Activated CD4-positive, alpha-beta T cell treated with anti-CD3 and anti-CD28 coated beads for 4 hours (primary cell): Measurements from ENCODE around the gene CTNNA2.

Experiments used
- DNase-seq, 2 donors: peaks; one replicate each; pipeline ENCODE4 v3.0.0-alpha.2; 2020

CTNNA2 gene

DNA sequence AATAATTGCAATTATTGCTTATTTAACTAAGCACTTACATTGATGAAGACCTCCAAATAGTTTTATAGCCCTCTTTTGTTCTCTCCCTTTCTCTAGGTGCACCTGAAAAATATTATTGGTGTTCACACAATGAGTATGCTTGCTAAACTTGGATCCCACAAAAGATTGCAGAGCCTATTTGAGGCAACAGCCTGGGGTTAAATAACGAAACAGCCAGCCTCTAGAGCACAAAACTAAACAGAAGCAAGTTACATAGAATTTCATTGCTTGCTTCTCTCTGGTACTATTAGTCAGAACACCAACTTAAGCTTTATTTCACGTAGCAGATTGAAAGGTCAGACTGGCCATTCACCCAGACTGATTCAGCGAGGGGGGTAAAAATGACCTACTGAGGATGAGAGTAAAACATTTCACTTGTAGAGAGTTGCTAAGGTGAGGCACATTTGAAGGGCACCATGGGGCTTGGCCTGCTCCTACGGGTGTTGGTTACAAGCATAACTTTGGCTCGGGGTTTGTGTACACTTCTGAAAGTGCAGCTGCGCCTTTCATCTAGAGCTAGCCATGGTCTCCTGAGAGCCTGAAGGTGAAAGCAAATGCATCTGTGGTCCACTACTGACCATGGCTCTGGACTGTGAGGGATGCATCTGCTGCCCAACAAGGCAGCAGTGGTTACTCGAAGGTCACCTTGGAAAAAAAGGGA, 1016.8 kb downstream of the CTNNA2 start:
- no peak for DNase-seq

- no peak for DNase-seq
Observed at GRCh38 chr2:80530442-80531064, 1017.7 kb downstream of the CTNNA2 start.

- no peak for DNase-seq
Observed at GRCh38 chr2:80531319-80531718, 1018.5 kb downstream of the CTNNA2 start.

DNA sequence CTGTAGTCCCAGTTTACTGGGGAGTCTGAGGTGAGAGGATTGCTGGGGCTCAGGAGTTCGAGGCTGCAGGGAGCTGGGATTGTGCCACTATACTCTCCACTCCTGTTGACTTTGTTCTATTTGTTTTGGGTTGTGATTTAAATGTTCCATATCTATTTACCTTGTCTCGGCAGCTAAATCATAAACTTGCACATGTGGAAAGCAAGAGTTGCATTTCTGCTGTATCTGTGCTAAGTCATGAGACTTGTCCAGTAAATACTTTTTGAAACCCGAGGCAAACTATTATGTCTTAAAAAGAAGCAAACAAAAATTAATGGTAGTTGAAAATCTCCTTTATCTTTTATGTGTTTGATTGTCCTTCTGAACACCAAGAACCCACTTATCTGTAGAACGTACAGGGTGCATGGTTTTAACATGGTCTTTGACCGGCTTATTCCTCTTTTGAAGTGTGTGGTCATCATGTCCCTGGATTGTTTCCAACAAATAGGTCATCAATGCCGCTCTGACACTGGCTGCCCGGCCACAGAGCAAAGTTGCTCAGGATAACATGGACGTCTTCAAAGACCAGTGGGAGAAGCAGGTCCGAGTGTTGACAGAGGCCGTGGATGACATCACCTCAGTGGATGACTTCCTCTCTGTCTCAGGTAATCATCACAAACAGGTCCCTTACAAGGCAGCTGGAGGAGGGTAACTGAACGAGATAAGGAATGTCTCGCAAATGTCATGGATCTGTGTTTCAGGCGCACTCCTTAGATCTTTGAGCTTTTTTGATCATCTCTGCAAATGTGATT, 1032.8 kb downstream of the CTNNA2 start:
- no peak for DNase-seq

DNA sequence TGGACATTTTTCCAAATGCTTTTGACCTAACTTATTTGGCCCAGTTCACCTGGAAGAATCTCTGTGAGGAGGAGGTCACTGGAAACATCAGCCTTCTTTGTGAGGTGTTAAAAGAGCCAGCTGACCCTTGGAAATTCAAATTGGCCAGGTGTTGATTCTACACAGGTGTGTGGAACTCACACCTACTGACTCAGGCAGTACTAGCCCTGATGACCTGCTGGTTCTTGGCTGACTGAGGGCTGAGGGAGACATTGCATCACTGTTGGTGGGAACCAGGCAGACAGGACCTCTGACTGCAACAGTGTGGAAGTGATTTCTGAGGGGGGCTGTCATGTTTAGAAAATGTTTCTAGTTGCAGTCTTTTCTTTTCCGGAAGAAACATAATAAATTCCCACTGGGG, 1033.9 kb downstream of the CTNNA2 start:
- no peak for DNase-seq

DNA sequence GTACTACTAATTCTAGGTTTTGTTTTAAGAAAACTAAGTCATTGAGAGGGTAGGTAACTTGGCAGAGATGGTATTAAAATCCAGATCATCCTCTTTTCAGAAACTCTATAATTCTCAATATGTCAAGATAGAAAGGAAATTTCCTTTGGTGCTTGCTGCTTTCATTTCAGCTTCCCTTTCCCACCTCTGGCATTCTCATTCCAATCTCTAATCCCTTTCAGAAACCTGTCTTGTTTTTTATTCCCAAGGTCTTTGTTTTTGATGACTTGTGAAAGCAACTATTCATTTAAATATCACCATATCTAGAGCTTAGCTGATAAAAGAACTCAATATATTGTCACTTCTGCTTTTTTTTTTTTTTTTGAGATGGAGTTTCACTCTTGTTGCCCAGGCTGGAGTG, 1034.5 kb downstream of the CTNNA2 start:
- no peak for DNase-seq

- no peak for DNase-seq
Observed at GRCh38 chr2:80548469-80548868, 1035.6 kb downstream of the CTNNA2 start.

DNA sequence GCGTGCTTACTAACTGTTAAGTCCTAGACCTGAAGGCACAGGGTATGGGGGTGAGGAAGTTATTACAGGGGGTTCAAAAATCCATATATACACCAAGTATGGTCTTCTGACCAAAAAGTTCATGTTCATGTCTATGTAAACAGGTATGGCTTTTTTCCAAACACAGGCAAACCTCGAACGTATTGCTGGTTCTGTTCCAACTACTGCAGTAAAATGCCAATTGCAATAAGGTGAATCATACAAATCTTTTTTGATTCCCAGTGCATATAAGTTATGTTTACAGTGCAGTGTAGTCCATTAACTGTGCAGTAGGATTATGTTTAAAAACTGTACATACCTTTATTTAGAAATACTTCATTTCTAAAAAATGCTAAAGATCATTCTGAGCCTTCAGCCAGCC, 1037.0 kb downstream of the CTNNA2 start:
- DNase-seq, result no peak

DNA sequence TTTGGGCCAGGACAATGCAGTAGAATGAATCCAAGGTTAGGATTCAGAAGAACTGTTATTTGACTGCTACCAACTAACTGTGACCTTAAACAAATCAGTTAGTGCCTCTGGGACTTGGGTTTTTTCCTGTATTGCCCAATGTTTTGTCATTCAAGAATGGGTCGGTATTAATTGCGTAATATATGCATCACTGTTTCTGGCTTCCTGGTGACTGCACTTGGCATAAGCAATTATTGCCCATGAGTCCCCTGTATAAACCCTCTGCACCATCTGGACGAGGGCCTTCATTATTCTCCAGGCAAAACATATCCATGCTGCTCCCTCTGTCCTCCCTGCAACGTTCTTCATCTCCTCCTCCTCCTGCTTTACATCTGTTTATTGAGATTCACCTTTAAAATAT, 1047.5 kb downstream of the CTNNA2 start:
- no peak for DNase-seq

DNA sequence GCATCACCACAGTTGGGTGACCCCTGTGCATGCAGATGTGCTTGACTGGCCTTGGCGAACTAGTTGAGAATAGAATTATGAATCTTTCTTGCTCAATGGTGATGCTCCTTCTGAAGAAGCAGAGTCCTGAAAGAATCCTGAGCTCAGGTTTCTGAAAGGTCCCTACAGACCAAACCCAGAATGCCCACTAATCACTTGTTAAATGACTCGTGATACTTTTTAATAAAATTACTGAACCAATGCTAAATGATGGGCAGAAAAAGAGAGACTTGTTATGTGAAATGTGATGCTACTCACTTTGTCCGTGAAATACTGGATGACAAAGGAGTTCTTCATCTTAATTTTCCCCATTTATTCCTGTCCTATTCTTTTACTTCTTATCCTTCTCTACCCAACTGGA, 1055.2 kb downstream of the CTNNA2 start:
- no peak for DNase-seq

DNA sequence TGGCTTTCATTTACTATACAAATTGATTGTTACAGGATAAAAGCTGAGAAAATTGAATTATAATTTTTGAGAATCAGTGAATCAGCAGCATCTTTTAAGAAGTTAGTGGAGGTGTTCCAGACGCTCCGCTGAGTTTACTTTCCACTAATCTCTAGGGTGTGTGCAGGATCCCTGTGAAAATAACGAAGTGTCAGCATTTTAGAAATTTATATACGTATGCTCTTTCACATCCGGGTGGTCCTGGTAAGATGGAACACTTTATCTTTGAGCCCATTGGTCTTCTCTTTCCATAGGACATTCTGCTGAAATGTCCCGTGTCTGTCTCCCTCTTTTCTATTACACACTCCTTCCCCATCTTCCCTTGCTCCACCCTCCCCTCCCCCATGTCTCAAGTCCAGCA, 1060.3 kb downstream of the CTNNA2 start:
- no peak for DNase-seq

DNA sequence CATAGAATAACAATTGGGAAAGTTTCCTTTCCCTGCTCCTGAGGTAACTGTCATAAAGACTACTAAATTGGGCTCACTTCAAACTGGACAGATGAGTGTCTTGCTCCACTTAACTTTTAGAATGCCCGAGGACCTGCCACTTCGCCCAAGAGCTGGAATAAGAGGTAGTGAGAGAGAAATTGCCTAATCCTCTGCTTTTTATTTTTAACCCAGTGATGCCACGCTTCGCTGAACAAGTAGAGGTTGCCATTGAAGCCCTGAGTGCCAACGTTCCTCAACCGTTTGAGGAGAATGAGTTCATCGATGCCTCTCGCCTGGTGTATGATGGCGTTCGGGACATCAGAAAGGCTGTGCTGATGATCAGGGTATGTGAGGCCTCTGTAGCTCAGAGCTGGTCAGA, 1061.1 kb downstream of the CTNNA2 start:
- no peak for DNase-seq

GRCh38 chr2:80579756-80580155, 1066.9 kb downstream of the CTNNA2 start:
- no peak for DNase-seq

GRCh38 chr2:80591233-80591632, 1078.4 kb downstream of the CTNNA2 start:
- no peak for DNase-seq

DNA sequence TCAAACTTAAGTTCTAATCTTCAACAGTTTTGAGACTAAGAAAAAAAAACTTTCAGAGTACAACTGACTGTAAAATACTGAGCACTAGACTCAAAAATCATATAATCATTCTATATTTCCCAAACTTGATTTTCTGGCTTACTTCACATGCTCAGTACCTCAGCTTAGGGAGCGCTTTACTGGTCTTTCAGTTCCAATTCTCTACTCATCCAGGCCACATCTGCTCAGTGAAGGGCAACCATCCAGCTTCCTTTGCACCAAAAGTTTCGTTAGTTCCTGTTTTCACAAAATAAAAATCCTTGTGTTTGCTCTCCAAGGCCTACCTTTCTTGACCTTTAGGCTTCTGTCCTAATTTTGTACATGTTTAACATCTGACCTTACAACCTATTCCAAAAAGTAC, 1079.3 kb downstream of the CTNNA2 start:
- no peak for DNase-seq

GRCh38 chr2:80610108-80610507, 1097.3 kb downstream of the CTNNA2 start:
- no peak for DNase-seq

GRCh38 chr2:80621656-80622055, 1108.8 kb downstream of the CTNNA2 start:
- DNase-seq, result no peak

DNA sequence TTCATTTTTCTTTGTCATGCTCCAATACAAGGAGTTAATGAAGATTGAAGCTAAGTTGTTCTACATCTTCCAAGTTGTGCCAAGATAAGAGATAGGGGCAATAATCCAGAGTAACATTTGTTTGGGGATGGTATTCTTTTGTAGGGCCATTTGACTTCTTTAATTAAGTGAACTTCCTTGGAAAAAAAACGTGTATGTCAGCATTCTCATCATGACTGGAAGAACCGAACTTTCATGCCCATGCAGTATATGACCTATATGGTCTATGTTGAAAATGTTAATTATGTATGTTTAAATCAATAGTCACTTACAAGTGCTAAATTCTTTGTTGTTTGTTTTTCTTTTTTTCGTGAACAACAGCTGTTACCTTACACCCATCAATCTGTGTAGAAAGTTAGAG, 1111.2 kb downstream of the CTNNA2 start:
- no peak for DNase-seq

DNA sequence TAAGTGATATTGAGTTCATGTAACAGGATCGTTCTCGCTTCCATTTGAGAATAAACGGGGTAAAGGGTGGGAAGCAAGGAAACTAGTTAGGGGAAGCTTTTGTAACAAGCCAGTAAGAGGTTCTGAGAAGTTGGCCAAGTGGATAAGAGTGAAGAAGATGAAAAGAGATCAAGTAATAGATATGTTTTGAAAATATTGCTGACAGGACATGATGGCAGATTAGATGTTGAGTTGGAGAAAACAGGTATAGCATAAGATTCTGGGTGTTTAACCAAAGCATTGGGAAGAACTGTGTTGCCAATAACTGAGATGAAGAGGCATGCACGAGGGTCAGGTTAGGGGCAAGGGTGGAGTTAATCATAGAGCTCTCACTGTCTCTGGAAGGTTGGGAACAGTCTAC, 1121.7 kb downstream of the CTNNA2 start:
- DNase-seq, result no peak

GRCh38 chr2:80638783-80639182, 1125.9 kb downstream of the CTNNA2 start:
- DNase-seq, result no peak

GRCh38 chr2:80642465-80642864, 1129.6 kb downstream of the CTNNA2 start:
- DNase-seq, result no peak

DNA sequence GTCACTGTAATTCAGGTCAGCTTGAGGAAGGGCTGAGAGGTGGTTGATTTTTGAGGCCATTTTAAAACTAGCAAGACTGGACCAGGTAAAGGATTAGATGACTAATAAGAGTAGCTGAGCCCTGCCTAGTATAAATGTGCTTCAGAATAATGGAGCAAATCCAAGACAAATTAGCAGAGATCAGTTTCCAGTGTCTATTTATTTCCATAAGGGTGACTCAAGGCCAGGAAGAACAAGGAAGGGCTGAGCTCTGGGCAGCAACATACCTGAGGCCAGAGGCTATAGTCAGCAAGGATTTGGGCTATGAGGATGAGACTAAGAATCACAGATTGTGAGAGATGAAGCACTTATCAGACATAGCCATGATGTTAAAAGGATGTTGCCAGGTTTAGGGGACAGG, 1130.7 kb downstream of the CTNNA2 start:
- DNase-seq, result no peak

DNA sequence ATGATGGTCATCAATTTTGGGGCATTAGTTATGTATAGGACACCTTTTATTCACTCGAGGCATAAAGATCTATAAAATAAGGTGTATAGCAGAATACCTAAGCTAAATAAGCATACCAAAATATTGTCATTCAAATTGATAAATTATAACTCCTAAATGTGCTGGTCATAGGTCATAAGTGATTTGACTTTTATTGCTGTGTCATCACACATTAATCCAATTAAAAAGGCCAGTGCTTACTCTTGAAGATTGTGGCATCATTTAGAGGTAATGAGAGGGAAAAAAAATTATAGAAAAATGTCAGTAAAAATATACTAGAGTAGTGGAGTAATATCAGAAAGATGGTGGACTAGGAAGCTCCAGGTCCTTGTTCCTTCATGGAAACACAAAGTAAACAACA, 1138.6 kb downstream of the CTNNA2 start:
- no peak for DNase-seq

DNA sequence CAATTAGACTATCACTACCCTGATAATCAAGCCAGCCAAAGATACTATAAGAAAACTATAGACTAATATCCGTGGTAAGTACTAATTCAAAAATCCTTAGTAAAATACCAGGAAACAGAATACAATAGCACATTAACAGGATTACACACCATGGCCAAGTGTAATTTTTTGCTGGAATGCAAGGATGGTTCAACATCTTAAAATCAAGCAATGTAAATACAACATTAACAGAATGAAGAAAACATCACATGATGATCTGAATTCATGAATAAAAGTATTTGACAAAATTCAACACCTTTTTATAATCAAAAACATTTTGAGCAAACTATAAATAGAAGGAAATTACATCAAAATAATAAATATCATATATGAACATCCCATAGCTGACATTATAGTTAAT, 1142.4 kb downstream of the CTNNA2 start:
- DNase-seq, result no peak
